HG03108 (cell line): Measurements from ENCODE around the gene C8G.

ENCODE experiments used
- ATAC-seq: cut with Tn5 transposase; IDR thresholded peaks from one replicate; pipeline ENCODE4 v1.9.1; 2021; ENCODE audit warnings: moderate library complexity; ENCODE audit not compliant: unreplicated experiment

The C8G gene

GRCh38 chr9:136944519-136945332 lies at the start of gene C8G, which contains the start of gene FBXW5:
C8G (plus strand) TSS chr9:136945243; CDS start chr9:136945321, 78 bp downstream.
FBXW5 (minus strand) TSS chr9:136944738; CDS start chr9:136944083, 655 bp downstream.
- peak; percentile 71 for ATAC-seq

GRCh38 chr9:136896027-136896426 lies 49.0 kb upstream of the C8G start:
- ATAC-seq: no peak

- no peak for ATAC-seq
Observed at GRCh38 chr9:136898483-136899100, 46.5 kb upstream of the C8G start.

- ATAC-seq: no peak
Observed at GRCh38 chr9:136899196-136899595, 45.8 kb upstream of the C8G start.

- no peak for ATAC-seq
Observed at GRCh38 chr9:136900556-136900955, 44.5 kb upstream of the C8G start.

GRCh38 chr9:136900988-136901515 lies 44.0 kb upstream of the C8G start:
- ATAC-seq: no peak

- peak; percentile 41 for ATAC-seq
Observed at GRCh38 chr9:136901516-136902258, 43.4 kb upstream of the C8G start.

GRCh38 chr9:136902259-136902821 lies 42.7 kb upstream of the C8G start:
- peak; percentile 38 for ATAC-seq

- no peak for ATAC-seq
Observed at GRCh38 chr9:136903041-136903554, 41.9 kb upstream of the C8G start.

GRCh38 chr9:136906266-136906665 lies 38.8 kb upstream of the C8G start:
- ATAC-seq: no peak

GRCh38 chr9:136907011-136907914 lies 37.8 kb upstream of the C8G start:
- no peak for ATAC-seq

GRCh38 chr9:136910197-136910900 lies 34.7 kb upstream of the C8G start:
- ATAC-seq: no peak

GRCh38 chr9:136910901-136911245 lies 34.2 kb upstream of the C8G start:
- ATAC-seq: no peak

GRCh38 chr9:136913701-136914438 lies 31.2 kb upstream of the C8G start:
- no peak for ATAC-seq

GRCh38 chr9:136915632-136916329 lies 29.3 kb upstream of the C8G start:
- ATAC-seq: no peak

- ATAC-seq: no peak
Observed at GRCh38 chr9:136916330-136917184, 28.5 kb upstream of the C8G start.

GRCh38 chr9:136917902-136918301 lies 27.1 kb upstream of the C8G start:
- no peak for ATAC-seq
